ENCODE data around the gene TRABD2A.

The TRABD2A gene

GRCh38 chr2:84815146-84815545 lies 65.7 kb downstream of the TRABD2A start:
- no peak overlapping the region for H3K9ac ChIP-seq (ENCODE audit: low read length)
- H3K36me3 ChIP-seq (ENCODE audit: control insufficient read depth, insufficient read depth, low read length): no peaks in the 10 kb centered on the region
- no peak overlapping the region for H3K27ac ChIP-seq (ENCODE audit: low read depth, low read length)
- H3K4me1 ChIP-seq (ENCODE audit: control insufficient read depth, insufficient read depth, low read length): no peaks in the 10 kb centered on the region
- no peaks in the 10 kb centered on the region for H3K27me3 ChIP-seq (ENCODE audit: control insufficient read depth, insufficient read depth, low read length)
- H3K4me3 ChIP-seq (ENCODE audit: low read length): no peak overlapping the region

GRCh38 chr2:84811839-84812431 lies 68.9 kb downstream of the TRABD2A start:
- H3K27me3 ChIP-seq (ENCODE audit: control insufficient read depth, insufficient read depth, low read length): no peaks in the 10 kb centered on the region
- no peaks in the 10 kb centered on the region for H3K36me3 ChIP-seq (ENCODE audit: control insufficient read depth, insufficient read depth, low read length)
- no peak overlapping the region for H3K27ac ChIP-seq (ENCODE audit: low read depth, low read length)
- H3K9ac ChIP-seq (ENCODE audit: low read length): no peak overlapping the region
- no peak overlapping the region for H3K4me3 ChIP-seq (ENCODE audit: low read length)
- H3K4me1 ChIP-seq (ENCODE audit: control insufficient read depth, insufficient read depth, low read length): no peaks in the 10 kb centered on the region

GRCh38 chr2:84808279-84808678 lies 72.6 kb downstream of the TRABD2A start:
- Histone ChIP-seq H3K27me3 (ENCODE audit: control insufficient read depth, insufficient read depth, low read length) (no peaks in the 10 kb centered on the region), H3K4me3 (ENCODE audit: low read length) (no peak overlapping the region), H3K4me1 (ENCODE audit: control insufficient read depth, insufficient read depth, low read length) (no peaks in the 10 kb centered on the region), H3K9ac (ENCODE audit: low read length) (no peak overlapping the region), H3K36me3 (ENCODE audit: control insufficient read depth, insufficient read depth, low read length) (no peaks in the 10 kb centered on the region), H3K27ac (ENCODE audit: low read depth, low read length) (no peak overlapping the region)

- Histone ChIP-seq H3K4me3 (ENCODE audit: low read length) (no peak overlapping the region), H3K4me1 (ENCODE audit: control insufficient read depth, insufficient read depth, low read length) (no peaks in the 10 kb centered on the region), H3K27ac (ENCODE audit: low read depth, low read length) (no peak overlapping the region), H3K36me3 (ENCODE audit: control insufficient read depth, insufficient read depth, low read length) (no peaks in the 10 kb centered on the region), H3K9ac (ENCODE audit: low read length) (no peak overlapping the region), H3K27me3 (ENCODE audit: control insufficient read depth, insufficient read depth, low read length) (no peaks in the 10 kb centered on the region)
Observed at GRCh38 chr2:84807063-84807485, 73.8 kb downstream of the TRABD2A start.

GRCh38 chr2:84805250-84805958 lies 75.5 kb downstream of the TRABD2A start:
- Histone ChIP-seq H3K4me3 (ENCODE audit: low read length) (no peak overlapping the region), H3K36me3 (ENCODE audit: control insufficient read depth, insufficient read depth, low read length) (no peaks in the 10 kb centered on the region), H3K27ac (ENCODE audit: low read depth, low read length) (no peak overlapping the region), H3K9ac (ENCODE audit: low read length) (no peak overlapping the region), H3K27me3 (ENCODE audit: control insufficient read depth, insufficient read depth, low read length) (no peaks in the 10 kb centered on the region), H3K4me1 (ENCODE audit: control insufficient read depth, insufficient read depth, low read length) (no peaks in the 10 kb centered on the region)

GRCh38 chr2:84801811-84802210 lies 79.1 kb downstream of the TRABD2A start:
- Histone ChIP-seq H3K27me3 (ENCODE audit: control insufficient read depth, insufficient read depth, low read length) (no peaks in the 10 kb centered on the region), H3K27ac (ENCODE audit: low read depth, low read length) (no peak overlapping the region), H3K36me3 (ENCODE audit: control insufficient read depth, insufficient read depth, low read length) (no peaks in the 10 kb centered on the region), H3K4me1 (ENCODE audit: control insufficient read depth, insufficient read depth, low read length) (no peaks in the 10 kb centered on the region), H3K9ac (ENCODE audit: low read length) (no peak overlapping the region), H3K4me3 (ENCODE audit: low read length) (no peak overlapping the region)

GRCh38 chr2:84800194-84800805 lies 80.6 kb downstream of the TRABD2A start:
- Histone ChIP-seq H3K27ac (ENCODE audit: low read depth, low read length) (no peak overlapping the region), H3K27me3 (ENCODE audit: control insufficient read depth, insufficient read depth, low read length) (no peaks in the 10 kb centered on the region), H3K36me3 (ENCODE audit: control insufficient read depth, insufficient read depth, low read length) (no peaks in the 10 kb centered on the region), H3K9ac (ENCODE audit: low read length) (no peak overlapping the region), H3K4me3 (ENCODE audit: low read length) (no peak overlapping the region), H3K4me1 (ENCODE audit: control insufficient read depth, insufficient read depth, low read length) (no peaks in the 10 kb centered on the region)

GRCh38 chr2:84799772-84800171 lies 81.1 kb downstream of the TRABD2A start:
- Histone ChIP-seq H3K4me1 (ENCODE audit: control insufficient read depth, insufficient read depth, low read length) (no peaks in the 10 kb centered on the region), H3K27ac (ENCODE audit: low read depth, low read length) (no peak overlapping the region), H3K4me3 (ENCODE audit: low read length) (no peak overlapping the region), H3K36me3 (ENCODE audit: control insufficient read depth, insufficient read depth, low read length) (no peaks in the 10 kb centered on the region), H3K27me3 (ENCODE audit: control insufficient read depth, insufficient read depth, low read length) (no peaks in the 10 kb centered on the region), H3K9ac (ENCODE audit: low read length) (no peak overlapping the region)

GRCh38 chr2:84797271-84797670 lies 83.6 kb downstream of the TRABD2A start:
- Histone ChIP-seq H3K36me3 (ENCODE audit: control insufficient read depth, insufficient read depth, low read length) (no peaks in the 10 kb centered on the region), H3K9ac (ENCODE audit: low read length) (no peak overlapping the region), H3K4me3 (ENCODE audit: low read length) (no peak overlapping the region), H3K27me3 (ENCODE audit: control insufficient read depth, insufficient read depth, low read length) (no peaks in the 10 kb centered on the region), H3K4me1 (ENCODE audit: control insufficient read depth, insufficient read depth, low read length) (no peaks in the 10 kb centered on the region), H3K27ac (ENCODE audit: low read depth, low read length) (no peak overlapping the region)

GRCh38 chr2:84796798-84797197 lies 84.1 kb downstream of the TRABD2A start:
- no peaks in the 10 kb centered on the region for H3K4me1 ChIP-seq (ENCODE audit: control insufficient read depth, insufficient read depth, low read length)
- H3K27ac ChIP-seq (ENCODE audit: low read depth, low read length): no peak overlapping the region
- H3K27me3 ChIP-seq (ENCODE audit: control insufficient read depth, insufficient read depth, low read length): no peaks in the 10 kb centered on the region
- H3K4me3 ChIP-seq (ENCODE audit: low read length): no peak overlapping the region
- H3K9ac ChIP-seq (ENCODE audit: low read length): no peak overlapping the region
- H3K36me3 ChIP-seq (ENCODE audit: control insufficient read depth, insufficient read depth, low read length): no peaks in the 10 kb centered on the region

GRCh38 chr2:84793641-84794040 lies 87.2 kb downstream of the TRABD2A start:
- Histone ChIP-seq H3K27ac (ENCODE audit: low read depth, low read length) (no peak overlapping the region), H3K9ac (ENCODE audit: low read length) (no peak overlapping the region), H3K27me3 (ENCODE audit: control insufficient read depth, insufficient read depth, low read length) (no peaks in the 10 kb centered on the region), H3K4me3 (ENCODE audit: low read length) (no peak overlapping the region), H3K4me1 (ENCODE audit: control insufficient read depth, insufficient read depth, low read length) (no peaks in the 10 kb centered on the region), H3K36me3 (ENCODE audit: control insufficient read depth, insufficient read depth, low read length) (no peaks in the 10 kb centered on the region)

GRCh38 chr2:84792856-84793522 lies 87.9 kb downstream of the TRABD2A start:
- H3K27me3 ChIP-seq (ENCODE audit: control insufficient read depth, insufficient read depth, low read length): no peaks in the 10 kb centered on the region
- H3K9ac ChIP-seq (ENCODE audit: low read length): no peak overlapping the region
- no peak overlapping the region for H3K27ac ChIP-seq (ENCODE audit: low read depth, low read length)
- no peaks in the 10 kb centered on the region for H3K36me3 ChIP-seq (ENCODE audit: control insufficient read depth, insufficient read depth, low read length)
- H3K4me1 ChIP-seq (ENCODE audit: control insufficient read depth, insufficient read depth, low read length): no peaks in the 10 kb centered on the region
- H3K4me3 ChIP-seq (ENCODE audit: low read length): no peak overlapping the region
